Upper lobe of right lung (tissue), 1 donor: ENCODE measurements around the gene SDK2. TPM values are rescaled to one million over a fixed set of nuclear protein-coding genes. Genes with fewer than 3 reads are reported as not detected.

ENCODE experiments used
- ATAC-seq: fragments of 200-7000 bp; cut with Tn5 transposase; one replicate; pipeline ENCODE4 v1.9.1; 2020; ENCODE audit warnings: mild to moderate bottlenecking, moderate library complexity
- DNase-seq: peaks from one replicate; pipeline ENCODE4 v3.0.0-alpha.2; 2020
- H3K27ac ChIP-seq: fragments of 200-600 bp; one replicate; pipeline ENCODE4 v1.8.0; 2022
- H3K27me3 ChIP-seq: fragments of 200-600 bp; one replicate; pipeline ENCODE4 v1.8.0; 2022; ENCODE audit warnings: mild to moderate bottlenecking
- H3K36me3 ChIP-seq: fragments of 200-600 bp; one replicate; pipeline ENCODE4 v1.8.0; 2022
- H3K4me1 ChIP-seq: fragments of 200-600 bp; one replicate; pipeline ENCODE4 v1.8.0; 2022
- H3K4me3 ChIP-seq: fragments of 200-600 bp; one replicate; pipeline ENCODE4 v1.8.0; 2022; ENCODE audit warnings: mild to moderate bottlenecking
- H3K9me3 ChIP-seq: fragments of 200-600 bp; one replicate; pipeline ENCODE4 v1.8.0; 2022
- CTCF ChIP-seq: fragments of 200-600 bp; IDR thresholded peaks from one replicate; pipeline ENCODE4 v1.8.0; 2022; ENCODE audit warnings: antibody characterized with exemption
- intact Hi-C: fragments of 100-400 bp; cut with DNase I; formaldehyde crosslinking; loops from one replicate; pipeline ENCODE4 v1.11.0; 2022
- total RNA-seq: library from RNA; stranded (reverse); fragmentation: NEBNext Ultra II Directional; extraction: Animal tissue kit (Norgen Biotek cat#: 25700); gene quantifications from one replicate; pipeline ENCODE4 v1.2.1, GENCODE V29; 2021
- donor health status: DM: no; HTN: yes; CAD: no; lungs with severe emphysema.

The SDK2 gene
- total RNA-seq, 1 donor from 2014 or later, result 2.3 TPM

GRCh38 chr17:73365906-73366623, 278.2 kb downstream of the SDK2 start:
- intact Hi-C loops, result no loop called here
- H3K4me3 ChIP-seq, result no peak overlapping the region

GRCh38 chr17:73365301-73365874, 278.9 kb downstream of the SDK2 start:
- ATAC-seq (no peak), DNase-seq (no peak)
- Histone ChIP-seq H3K4me3 (no peak overlapping the region), H3K27ac (peak overlapping the region; percentile 39), H3K36me3 (no peaks in the 10 kb centered on the region), H3K9me3 (no peaks in the 10 kb centered on the region), H3K27me3 (no peaks in the 10 kb centered on the region), H3K4me1 (no peaks in the 10 kb centered on the region)
- no peak for TF ChIP-seq CTCF
- intact Hi-C loops, result no loop called here

More at GRCh38 chr17:73365906-73366623, 278.2 kb downstream of the SDK2 start:
- peak overlapping the region; percentile 39 for H3K27ac ChIP-seq
- no peak for DNase-seq
- H3K27me3 ChIP-seq, result no peaks in the 10 kb centered on the region
- TF ChIP-seq CTCF, result no peak
- H3K4me1 ChIP-seq, result no peaks in the 10 kb centered on the region
- H3K36me3 ChIP-seq, result no peaks in the 10 kb centered on the region
- H3K9me3 ChIP-seq, result no peaks in the 10 kb centered on the region
- ATAC-seq, result peak; percentile 44

GRCh38 chr17:73364155-73364522, 280.1 kb downstream of the SDK2 start:
- TF ChIP-seq CTCF, result no peak
- no peak overlapping the region for H3K4me3 ChIP-seq
- no peak for DNase-seq
- no peak overlapping the region for H3K27ac ChIP-seq
- H3K27me3 ChIP-seq, result no peaks in the 10 kb centered on the region
- no peak for ATAC-seq
- H3K36me3 ChIP-seq, result no peaks in the 10 kb centered on the region
- intact Hi-C loops, result no loop called here
- no peaks in the 10 kb centered on the region for H3K9me3 ChIP-seq
- peaks cover 2% of the 10 kb centered on the region for H3K4me1 ChIP-seq

- TF ChIP-seq CTCF, result no peak
- H3K9me3 ChIP-seq, result no peaks in the 10 kb centered on the region
- intact Hi-C loops, result no loop called here
Observed at GRCh38 chr17:73363442-73364154, 280.6 kb downstream of the SDK2 start.

GRCh38 chr17:73362697-73363096, 281.5 kb downstream of the SDK2 start:
- Histone ChIP-seq H3K27me3 (no peaks in the 10 kb centered on the region), H3K36me3 (no peaks in the 10 kb centered on the region), H3K4me3 (no peak overlapping the region), H3K4me1 (peaks cover 2% of the 10 kb centered on the region), H3K27ac (no peak overlapping the region), H3K9me3 (no peaks in the 10 kb centered on the region)
- ATAC-seq, result no peak
- DNase-seq, result no peak
- intact Hi-C loops, result no loop called here
- no peak for TF ChIP-seq CTCF

More at GRCh38 chr17:73363442-73364154, 280.6 kb downstream of the SDK2 start:
- no peak for DNase-seq
- Histone ChIP-seq H3K4me1 (peaks cover 2% of the 10 kb centered on the region), H3K4me3 (no peak overlapping the region), H3K27ac (no peak overlapping the region), H3K27me3 (no peaks in the 10 kb centered on the region), H3K36me3 (no peaks in the 10 kb centered on the region)
- ATAC-seq, result no peak
